Neural cell (in vitro differentiated cells): ENCODE results near the gene CAPN5.

Experiments used
- REST ChIP-seq: IDR thresholded peaks from 2 replicates; pipeline ENCODE4 v1.6.1; 2012; ENCODE audit warnings: borderline replicate concordance
- SMC3 ChIP-seq: fragments of 450-650 bp; conservative IDR thresholded peaks from 2 replicates; pipeline ENCODE4 v1.6.1; 2014; ENCODE audit warnings: antibody characterized with exemption, mild to moderate bottlenecking, moderate library complexity; ENCODE audit not compliant: poor library complexity

DNA sequence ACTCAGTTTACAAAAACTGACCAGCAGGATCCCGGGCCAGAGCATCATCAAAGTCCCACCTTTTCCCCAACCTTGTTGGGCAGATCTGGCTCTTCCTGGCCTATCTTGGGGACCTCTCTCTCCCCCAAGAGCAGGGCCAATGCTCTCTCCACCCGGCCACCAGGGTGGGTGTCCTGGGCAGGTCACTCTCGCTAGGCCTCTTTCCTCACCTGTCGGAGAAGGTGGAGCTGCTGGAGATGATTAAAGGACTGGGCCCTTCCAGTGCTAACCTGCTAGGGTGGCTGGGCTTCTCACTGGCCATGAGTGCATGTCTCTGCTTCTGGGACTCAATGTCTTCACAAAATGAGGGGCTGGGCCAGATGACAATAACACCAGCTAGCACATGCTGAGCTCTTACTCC is 2.9 kb upstream of the CAPN5 start:
- TF ChIP-seq SMC3 = no peak
- TF ChIP-seq REST = no peak
